DMS 273 treated with DMSO at 0.1 percent for 48 hours (cell line): ENCODE data around the gene FAM216B.

Experiments
- DNase-seq: peaks from one replicate; lab custom pipeline; 2025; lab: John Stamatoyannopoulos, UW

The FAM216B gene

DNA sequence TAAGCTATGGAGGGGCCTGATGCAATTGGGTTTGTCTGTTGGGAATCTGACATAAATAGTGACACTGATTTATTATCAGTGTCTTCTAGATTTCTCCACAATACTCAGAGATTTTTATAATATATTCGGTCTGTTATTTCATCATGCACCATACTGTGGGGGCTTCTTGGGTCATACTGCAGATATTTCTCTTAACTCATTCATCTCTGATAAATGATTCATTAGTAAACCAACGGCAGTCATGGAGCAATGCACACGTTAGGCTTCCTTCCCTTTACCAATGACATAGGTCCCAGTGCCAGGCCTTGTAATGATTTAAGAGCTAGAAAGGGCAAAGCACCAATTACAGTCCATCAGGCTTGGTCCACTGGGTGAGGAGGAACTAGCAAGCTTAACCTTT, 53.6 kb downstream of the FAM216B start:
- no peak for DNase-seq

DNA sequence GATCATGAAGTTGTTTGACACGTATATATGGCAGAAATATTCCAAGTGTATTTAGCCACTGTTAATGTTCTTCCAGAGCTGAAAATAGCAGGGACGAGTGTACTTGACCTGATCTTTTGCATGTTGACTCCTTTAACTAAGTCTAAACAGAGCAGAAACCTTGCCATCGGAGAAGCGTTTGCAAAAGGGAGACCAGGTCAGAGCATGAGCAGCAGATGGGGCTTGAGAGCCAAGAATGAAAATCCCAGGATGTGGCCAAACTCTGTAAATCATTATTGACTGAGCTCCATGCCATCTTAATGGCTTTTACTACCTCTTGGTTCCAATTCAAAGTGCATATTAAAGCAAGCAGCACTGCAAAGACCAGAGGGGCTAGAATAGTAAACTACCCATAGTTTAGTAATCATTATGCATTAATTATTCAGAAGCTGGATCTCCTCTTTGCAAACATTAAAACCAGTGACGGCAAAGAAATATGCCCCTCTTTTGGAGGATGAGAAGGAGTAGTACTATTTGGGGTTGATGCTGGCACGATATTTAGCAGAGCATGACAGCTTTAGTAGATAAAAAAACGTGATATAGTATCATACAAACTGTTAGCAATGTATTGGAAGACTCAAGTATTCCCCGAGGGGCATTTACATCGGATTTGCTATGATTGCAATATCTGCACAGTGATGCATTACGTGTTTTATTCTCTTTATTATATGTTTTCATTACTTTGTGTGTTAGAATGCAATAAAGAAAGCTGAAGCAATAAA, 55.7 kb downstream of the FAM216B start:
- DNase-seq: peak; percentile 48
